ENCODE results near the gene SLC9A8.

The SLC9A8 gene

GRCh38 chr20:49915118-49915379 is 102.4 kb downstream of the SLC9A8 start:
- Histone ChIP-seq H3K9ac (ENCODE audit: low read depth in 1 of 2, low read length in 2 of 2) (peak overlapping the region; percentile 86 to 94), H3K36me3 (ENCODE audit: control insufficient read depth in 1 of 2, insufficient read depth in 2 of 2, low read length in 2 of 2) (no peaks in the 10 kb centered on the region), H3K9me3 (ENCODE audit: control insufficient read depth in 1 of 2, low read length in 2 of 2) (no peaks in the 10 kb centered on the region), H3K4me1 (ENCODE audit: control insufficient read depth in 1 of 2, insufficient read depth in 2 of 2, low read length in 2 of 2) (peaks cover 34 to 35% of the 10 kb centered on the region in 2 donors), H3K27ac (ENCODE audit: low read depth, low read length) (peak overlapping the region; percentile 100), H3K4me3 (ENCODE audit: low read depth in 1 of 2, low read length in 2 of 2) (peak overlapping the region; percentile 81 to 92), H3K27me3 (ENCODE audit: control insufficient read depth in 1 of 2, insufficient read depth in 2 of 2, low read length in 2 of 2) (no peaks in the 10 kb centered on the region)

GRCh38 chr20:49915380-49916145 is 102.9 kb downstream of the SLC9A8 start, which contains the start of gene SPATA2:
SPATA2 (minus strand) TSS chr20:49915529; CDS start chr20:49908490, 7,039 bp downstream.
- no peaks in the 10 kb centered on the region for H3K27me3 ChIP-seq (ENCODE audit: control insufficient read depth in 1 of 2, insufficient read depth in 2 of 2, low read length in 2 of 2)
- no peaks in the 10 kb centered on the region for H3K36me3 ChIP-seq (ENCODE audit: control insufficient read depth in 1 of 2, insufficient read depth in 2 of 2, low read length in 2 of 2)
- H3K4me1 ChIP-seq (ENCODE audit: control insufficient read depth in 1 of 2, insufficient read depth in 2 of 2, low read length in 2 of 2) = peaks cover 28 to 30% of the 10 kb centered on the region in 2 donors
- H3K4me3 ChIP-seq (ENCODE audit: low read depth in 1 of 2, low read length in 2 of 2) = peak within 1 kb of the TSS; percentile 81 to 92
- no peaks in the 10 kb centered on the region for H3K9me3 ChIP-seq (ENCODE audit: control insufficient read depth in 1 of 2, low read length in 2 of 2)
- peak within 1 kb of the TSS; percentile 86 to 94 for H3K9ac ChIP-seq (ENCODE audit: low read depth in 1 of 2, low read length in 2 of 2)
- peak within 1 kb of the TSS; percentile 100 for H3K27ac ChIP-seq (ENCODE audit: low read depth, low read length)

GRCh38 chr20:49916146-49917002 is 103.7 kb downstream of the SLC9A8 start:
- H3K9me3 ChIP-seq (ENCODE audit: control insufficient read depth in 1 of 2, low read length in 2 of 2) = no peaks in the 10 kb centered on the region
- H3K4me1 ChIP-seq (ENCODE audit: control insufficient read depth in 1 of 2, insufficient read depth in 2 of 2, low read length in 2 of 2) = peaks cover 22 to 28% of the 10 kb centered on the region in 2 donors
- H3K27me3 ChIP-seq (ENCODE audit: control insufficient read depth in 1 of 2, insufficient read depth in 2 of 2, low read length in 2 of 2) = no peaks in the 10 kb centered on the region
- H3K9ac ChIP-seq (ENCODE audit: low read depth in 1 of 2, low read length in 2 of 2) = peak overlapping the region; percentile 86 to 94
- peak overlapping the region; percentile 81 to 92 for H3K4me3 ChIP-seq (ENCODE audit: low read depth in 1 of 2, low read length in 2 of 2)
- H3K36me3 ChIP-seq (ENCODE audit: control insufficient read depth in 1 of 2, insufficient read depth in 2 of 2, low read length in 2 of 2) = no peaks in the 10 kb centered on the region
- H3K27ac ChIP-seq (ENCODE audit: low read depth, low read length) = peak overlapping the region; percentile 100

GRCh38 chr20:49918446-49918845 is 105.8 kb downstream of the SLC9A8 start:
- peaks cover 23 to 24% of the 10 kb centered on the region in 2 donors for H3K4me1 ChIP-seq (ENCODE audit: control insufficient read depth in 1 of 2, insufficient read depth in 2 of 2, low read length in 2 of 2)
- H3K9ac ChIP-seq (ENCODE audit: low read depth in 1 of 2, low read length in 2 of 2) = no peak overlapping the region
- H3K27me3 ChIP-seq (ENCODE audit: control insufficient read depth in 1 of 2, insufficient read depth in 2 of 2, low read length in 2 of 2) = no peaks in the 10 kb centered on the region
- H3K36me3 ChIP-seq (ENCODE audit: control insufficient read depth in 1 of 2, insufficient read depth in 2 of 2, low read length in 2 of 2) = no peaks in the 10 kb centered on the region
- H3K4me3 ChIP-seq (ENCODE audit: low read depth in 1 of 2, low read length in 2 of 2) = no peak overlapping the region
- H3K27ac ChIP-seq (ENCODE audit: low read depth, low read length) = no peak overlapping the region
- no peaks in the 10 kb centered on the region for H3K9me3 ChIP-seq (ENCODE audit: control insufficient read depth in 1 of 2, low read length in 2 of 2)

GRCh38 chr20:49919009-49919408 is 106.4 kb downstream of the SLC9A8 start:
- Histone ChIP-seq H3K4me1 (ENCODE audit: control insufficient read depth in 1 of 2, insufficient read depth in 2 of 2, low read length in 2 of 2) (peaks cover 17 to 18% of the 10 kb centered on the region in 2 donors), H3K9me3 (ENCODE audit: control insufficient read depth in 1 of 2, low read length in 2 of 2) (no peaks in the 10 kb centered on the region), H3K9ac (ENCODE audit: low read depth in 1 of 2, low read length in 2 of 2) (no peak overlapping the region), H3K27ac (ENCODE audit: low read depth, low read length) (no peak overlapping the region), H3K4me3 (ENCODE audit: low read depth in 1 of 2, low read length in 2 of 2) (no peak overlapping the region), H3K36me3 (ENCODE audit: control insufficient read depth in 1 of 2, insufficient read depth in 2 of 2, low read length in 2 of 2) (no peaks in the 10 kb centered on the region), H3K27me3 (ENCODE audit: control insufficient read depth in 1 of 2, insufficient read depth in 2 of 2, low read length in 2 of 2) (no peaks in the 10 kb centered on the region)

GRCh38 chr20:49919461-49919860 is 106.8 kb downstream of the SLC9A8 start:
- H3K27me3 ChIP-seq (ENCODE audit: control insufficient read depth in 1 of 2, insufficient read depth in 2 of 2, low read length in 2 of 2) = no peaks in the 10 kb centered on the region
- H3K27ac ChIP-seq (ENCODE audit: low read depth, low read length) = no peak overlapping the region
- H3K36me3 ChIP-seq (ENCODE audit: control insufficient read depth in 1 of 2, insufficient read depth in 2 of 2, low read length in 2 of 2) = no peaks in the 10 kb centered on the region
- H3K4me3 ChIP-seq (ENCODE audit: low read depth in 1 of 2, low read length in 2 of 2) = no peak overlapping the region
- H3K4me1 ChIP-seq (ENCODE audit: control insufficient read depth in 1 of 2, insufficient read depth in 2 of 2, low read length in 2 of 2) = peaks cover 15 to 17% of the 10 kb centered on the region in 2 donors
- no peaks in the 10 kb centered on the region for H3K9me3 ChIP-seq (ENCODE audit: control insufficient read depth in 1 of 2, low read length in 2 of 2)
- H3K9ac ChIP-seq (ENCODE audit: low read depth in 1 of 2, low read length in 2 of 2) = no peak overlapping the region

DNA sequence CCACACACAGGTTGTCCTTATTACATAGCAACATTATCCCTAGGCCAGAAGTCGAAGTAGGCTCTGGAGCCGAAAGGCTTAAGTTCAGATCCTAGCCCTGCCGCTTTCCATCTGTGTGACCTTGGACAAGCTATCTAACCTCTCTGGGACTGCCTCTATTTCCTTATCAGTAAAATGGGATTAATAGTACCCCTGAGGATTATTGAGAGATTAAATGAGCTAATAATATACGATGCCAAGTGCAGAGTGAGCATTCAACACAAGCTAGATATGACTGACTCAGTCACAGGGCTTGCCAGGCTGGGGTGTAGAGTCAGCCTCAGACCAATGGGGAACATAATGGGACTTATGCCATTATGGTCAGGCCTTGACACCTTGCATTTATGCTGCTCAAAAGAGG is 111.6 kb downstream of the SLC9A8 start:
- H3K27ac ChIP-seq (ENCODE audit: low read depth, low read length) = no peak overlapping the region

GRCh38 chr20:49925901-49926454 is 113.3 kb downstream of the SLC9A8 start:
- H3K9me3 ChIP-seq (ENCODE audit: control insufficient read depth in 1 of 2, low read length in 2 of 2) = peaks cover 0 to 4% of the 10 kb centered on the region in 2 donors
- no peak overlapping the region for H3K4me3 ChIP-seq (ENCODE audit: low read depth in 1 of 2, low read length in 2 of 2)
- H3K27me3 ChIP-seq (ENCODE audit: control insufficient read depth in 1 of 2, insufficient read depth in 2 of 2, low read length in 2 of 2) = no peaks in the 10 kb centered on the region
- no peak overlapping the region for H3K9ac ChIP-seq (ENCODE audit: low read depth in 1 of 2, low read length in 2 of 2)
- H3K4me1 ChIP-seq (ENCODE audit: control insufficient read depth in 1 of 2, insufficient read depth in 2 of 2, low read length in 2 of 2) = peaks cover 9 to 13% of the 10 kb centered on the region in 2 donors
- no peak overlapping the region for H3K27ac ChIP-seq (ENCODE audit: low read depth, low read length)
- no peaks in the 10 kb centered on the region for H3K36me3 ChIP-seq (ENCODE audit: control insufficient read depth in 1 of 2, insufficient read depth in 2 of 2, low read length in 2 of 2)

More for the DNA sequence above, 111.6 kb downstream of the SLC9A8 start:
- Histone ChIP-seq H3K27me3 (ENCODE audit: control insufficient read depth in 1 of 2, insufficient read depth in 2 of 2, low read length in 2 of 2) (no peaks in the 10 kb centered on the region), H3K36me3 (ENCODE audit: control insufficient read depth in 1 of 2, insufficient read depth in 2 of 2, low read length in 2 of 2) (no peaks in the 10 kb centered on the region), H3K4me3 (ENCODE audit: low read depth in 1 of 2, low read length in 2 of 2) (no peak overlapping the region), H3K9me3 (ENCODE audit: control insufficient read depth in 1 of 2, low read length in 2 of 2) (peaks cover 0 to 4% of the 10 kb centered on the region in 2 donors), H3K9ac (ENCODE audit: low read depth in 1 of 2, low read length in 2 of 2) (no peak overlapping the region), H3K4me1 (ENCODE audit: control insufficient read depth in 1 of 2, insufficient read depth in 2 of 2, low read length in 2 of 2) (peaks cover 9 to 13% of the 10 kb centered on the region in 2 donors)

- H3K9ac ChIP-seq (ENCODE audit: low read depth in 1 of 2, low read length in 2 of 2) = peak overlapping the region in 1 of 2 donors; percentile 24
- no peak overlapping the region for H3K4me3 ChIP-seq (ENCODE audit: low read depth in 1 of 2, low read length in 2 of 2)
- no peaks in the 10 kb centered on the region for H3K27me3 ChIP-seq (ENCODE audit: control insufficient read depth in 1 of 2, insufficient read depth in 2 of 2, low read length in 2 of 2)
- peaks cover 0 to 4% of the 10 kb centered on the region in 2 donors for H3K9me3 ChIP-seq (ENCODE audit: control insufficient read depth in 1 of 2, low read length in 2 of 2)
- no peaks in the 10 kb centered on the region for H3K36me3 ChIP-seq (ENCODE audit: control insufficient read depth in 1 of 2, insufficient read depth in 2 of 2, low read length in 2 of 2)
- no peak overlapping the region for H3K27ac ChIP-seq (ENCODE audit: low read depth, low read length)
- H3K4me1 ChIP-seq (ENCODE audit: control insufficient read depth in 1 of 2, insufficient read depth in 2 of 2, low read length in 2 of 2) = peaks cover 3 to 9% of the 10 kb centered on the region in 2 donors
These were observed 115.9 kb downstream of the SLC9A8 start for GRCh38 chr20:49928411-49929141.

Data from duodenal mucosa (tissue), 2 donors.